ENCODE measurements around the gene SELENBP1. TPM values are rescaled to one million over a fixed set of nuclear protein-coding genes. Genes with fewer than 3 reads are reported as not detected.
A peak's percentile ranks its signal among the peaks of the same experiment; 100 is the strongest.
"Not testable (repeated sequence)": the region's sequence is repeated elsewhere in the genome, so short reads cannot be mapped to it uniquely, and the experiment has no call there.

SELENBP1 gene
- total RNA-seq, 3 donors from 2014 or later (not counting 1 experiment from before 2014, with no cell fraction given): not detected

DNA sequence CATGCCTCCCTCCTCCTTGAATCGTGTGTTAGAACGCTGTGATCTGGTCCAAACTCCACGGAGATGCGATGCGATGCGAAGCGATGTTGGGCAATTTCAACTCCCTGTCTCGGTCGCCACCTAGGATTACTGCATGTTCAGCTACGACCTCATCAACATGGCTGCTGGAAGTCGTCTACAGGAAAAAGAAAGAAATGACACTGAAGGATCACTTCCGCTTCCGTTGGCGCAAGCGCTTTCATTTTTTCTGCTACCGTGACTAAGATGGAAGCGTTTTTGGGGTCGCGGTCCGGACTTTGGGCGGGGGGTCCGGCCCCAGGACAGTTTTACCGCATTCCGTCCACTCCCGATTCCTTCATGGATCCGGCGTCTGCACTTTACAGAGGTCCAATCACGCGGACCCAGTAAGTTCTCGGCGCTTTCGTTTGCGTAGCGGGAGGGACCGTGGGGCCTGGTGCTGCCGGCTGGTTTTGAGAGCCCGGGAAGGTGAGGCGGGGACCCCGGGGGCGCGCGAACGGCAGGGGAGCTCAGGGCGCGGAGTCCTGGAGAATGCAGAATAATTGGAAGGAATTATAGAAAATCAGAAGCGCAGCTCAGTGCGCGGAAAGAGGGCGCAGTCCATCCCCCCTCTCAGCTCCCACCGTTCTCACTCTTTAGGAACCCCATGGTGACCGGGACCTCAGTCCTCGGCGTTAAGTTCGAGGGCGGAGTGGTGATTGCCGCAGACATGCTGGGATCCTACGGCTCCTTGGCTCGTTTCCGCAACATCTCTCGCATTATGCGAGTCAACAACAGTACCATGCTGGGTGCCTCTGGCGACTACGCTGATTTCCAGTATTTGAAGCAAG is 27.0 kb upstream of the SELENBP1 start, which contains the start of gene PSMB4:
Gene PSMB4, plus strand, starts transcription at position 250 of the 848 bp plus-strand sequence. Its CDS starts 15 bp downstream, at position 265.
- Histone ChIP-seq H3K9me3 (ENCODE audit: control insufficient read depth, insufficient read depth, low read length) (no peaks in the 10 kb centered on the region), H3K4me1 (ENCODE audit: control insufficient read depth, insufficient read depth, low read length) (peaks cover 17% of the 10 kb centered on the region), H3K4me3 (ENCODE audit: low read length) (peak within 1 kb of the TSS; percentile 90), H3K27ac (ENCODE audit: low read length) (peak within 1 kb of the TSS; percentile 96), H3K27me3 (ENCODE audit: control insufficient read depth, insufficient read depth, low read length) (no peaks in the 10 kb centered on the region), H3K36me3 (ENCODE audit: control insufficient read depth, insufficient read depth, low read length) (peaks cover 22% of the 10 kb centered on the region)
- H3K4me1 Mint-ChIP-seq: peaks cover 20 to 21% of the 10 kb centered on the region in 2 donors
- DNase-seq (peak; percentile 74 to 96), ATAC-seq (peak; percentile 89 to 96 (median 95))
- intact Hi-C loops (cut with micrococcal nuclease): loop anchor here (1.0 to 2.0 kb wide), 4 partner anchors 53 to 117 kb away; partner anchors contain the start of genes PI4KB, POGZ, RFX5 and ZNF687
- no peaks in the 10 kb centered on the region for H3K9me3 Mint-ChIP-seq
- no peaks in the 10 kb centered on the region for H3K27me3 Mint-ChIP-seq (ENCODE audit: low read depth in 2 of 2)
- peak within 1 kb of the TSS; percentile 99 for H3K4me3 Mint-ChIP-seq
- WGBS (ENCODE audit: insufficient coverage): under 1% methylated on average over 63 of the region's 63 CpGs
- H3K36me3 Mint-ChIP-seq: no peaks in the 10 kb centered on the region
- TF ChIP-seq, protein P1, sequence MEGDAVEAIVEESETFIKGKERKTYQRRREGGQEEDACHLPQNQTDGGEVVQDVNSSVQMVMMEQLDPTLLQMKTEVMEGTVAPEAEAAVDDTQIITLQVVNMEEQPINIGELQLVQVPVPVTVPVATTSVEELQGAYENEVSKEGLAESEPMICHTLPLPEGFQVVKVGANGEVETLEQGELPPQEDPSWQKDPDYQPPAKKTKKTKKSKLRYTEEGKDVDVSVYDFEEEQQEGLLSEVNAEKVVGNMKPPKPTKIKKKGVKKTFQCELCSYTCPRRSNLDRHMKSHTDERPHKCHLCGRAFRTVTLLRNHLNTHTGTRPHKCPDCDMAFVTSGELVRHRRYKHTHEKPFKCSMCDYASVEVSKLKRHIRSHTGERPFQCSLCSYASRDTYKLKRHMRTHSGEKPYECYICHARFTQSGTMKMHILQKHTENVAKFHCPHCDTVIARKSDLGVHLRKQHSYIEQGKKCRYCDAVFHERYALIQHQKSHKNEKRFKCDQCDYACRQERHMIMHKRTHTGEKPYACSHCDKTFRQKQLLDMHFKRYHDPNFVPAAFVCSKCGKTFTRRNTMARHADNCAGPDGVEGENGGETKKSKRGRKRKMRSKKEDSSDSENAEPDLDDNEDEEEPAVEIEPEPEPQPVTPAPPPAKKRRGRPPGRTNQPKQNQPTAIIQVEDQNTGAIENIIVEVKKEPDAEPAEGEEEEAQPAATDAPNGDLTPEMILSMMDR (IDR thresholded peaks at IDR 0.05): no peak
- H3K27ac Mint-ChIP-seq: peak within 1 kb of the TSS; percentile 99 to 100

DNA sequence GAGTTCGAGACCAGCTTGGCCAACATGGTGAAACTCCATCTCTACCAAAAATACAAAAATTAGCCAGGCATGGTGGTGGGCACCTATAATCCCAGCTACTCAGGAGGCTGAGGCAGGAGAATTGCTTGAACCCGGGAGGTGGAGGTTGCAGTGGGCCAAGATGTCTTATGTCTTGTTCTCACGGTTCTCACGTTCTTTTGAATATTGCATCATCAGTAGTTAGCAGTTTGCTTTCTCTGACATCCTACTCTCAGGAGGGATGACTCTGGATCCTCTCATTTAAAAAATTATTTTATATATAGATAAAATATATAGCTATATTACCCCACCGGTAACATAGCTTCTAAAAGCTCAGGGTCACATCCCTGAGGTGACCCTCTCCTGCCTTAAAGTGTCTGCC is 23.8 kb upstream of the SELENBP1 start:
- H3K4me3 Mint-ChIP-seq, H3K36me3 Mint-ChIP-seq: not testable (repeated sequence)

DNA sequence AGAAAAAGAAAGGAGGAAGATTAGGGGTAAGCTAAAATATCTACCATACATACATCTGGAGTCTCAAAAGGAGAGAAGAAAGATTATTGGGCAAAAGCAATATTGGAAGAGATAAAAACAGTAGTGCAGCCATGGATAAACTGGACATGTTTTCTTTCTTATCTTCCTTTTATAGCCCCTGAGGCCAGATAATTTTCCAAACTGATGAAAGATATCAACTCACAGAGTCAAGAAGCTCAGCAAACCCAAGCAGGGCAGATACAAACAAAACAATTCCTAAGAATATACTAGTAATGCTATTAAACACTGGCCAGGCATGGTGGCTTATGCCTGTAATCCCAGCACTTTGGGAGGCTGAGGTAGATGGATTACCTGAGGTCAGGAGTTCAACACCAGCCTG is 21.1 kb upstream of the SELENBP1 start:
- H3K36me3 Mint-ChIP-seq: no peaks in the 10 kb centered on the region
- H3K4me1 Mint-ChIP-seq: no peaks in the 10 kb centered on the region
- no peaks in the 10 kb centered on the region for H3K9me3 Mint-ChIP-seq
- peaks cover 2% of the 10 kb centered on the region for H3K4me1 ChIP-seq (ENCODE audit: control insufficient read depth, insufficient read depth, low read length)
- H3K27me3 Mint-ChIP-seq (ENCODE audit: low read depth in 2 of 2): peaks cover 10 to 11% of the 10 kb centered on the region in 2 donors
- no peaks in the 10 kb centered on the region for H3K36me3 ChIP-seq (ENCODE audit: control insufficient read depth, insufficient read depth, low read length)
- intact Hi-C loops (cut with micrococcal nuclease): no loop called here
- DNase-seq: no peak
- TF ChIP-seq, protein P1 (IDR thresholded peaks at IDR 0.05): no peak
- no peak overlapping the region for H3K27ac Mint-ChIP-seq
- ATAC-seq: no peak
- no peak overlapping the region for H3K27ac ChIP-seq (ENCODE audit: low read length)
- H3K27me3 ChIP-seq (ENCODE audit: control insufficient read depth, insufficient read depth, low read length): no peaks in the 10 kb centered on the region
- H3K4me3 ChIP-seq (ENCODE audit: low read length): no peak overlapping the region
- H3K4me3 Mint-ChIP-seq: no peak overlapping the region
- no peaks in the 10 kb centered on the region for H3K9me3 ChIP-seq (ENCODE audit: control insufficient read depth, insufficient read depth, low read length)

More for the DNA sequence above, 23.8 kb upstream of the SELENBP1 start:
- DNase-seq; intact Hi-C loops (cut with micrococcal nuclease); H3K4me3 ChIP-seq (ENCODE audit: low read length); H3K9me3 ChIP-seq (ENCODE audit: control insufficient read depth, insufficient read depth, low read length); H3K27ac ChIP-seq (ENCODE audit: low read length); H3K9me3 Mint-ChIP-seq; ATAC-seq; H3K27ac Mint-ChIP-seq; H3K27me3 ChIP-seq (ENCODE audit: control insufficient read depth, insufficient read depth, low read length); H3K36me3 ChIP-seq (ENCODE audit: control insufficient read depth, insufficient read depth, low read length): not testable (repeated sequence)
- Mint-ChIP-seq H3K27me3 (ENCODE audit: low read depth in 2 of 2) (peaks cover 10 to 11% of the 10 kb centered on the region in 2 donors), H3K4me1 (peaks cover 20 to 21% of the 10 kb centered on the region in 2 donors)
- 93% methylated on average over 5 of the region's 5 CpGs for WGBS (ENCODE audit: insufficient coverage)
- H3K4me1 ChIP-seq (ENCODE audit: control insufficient read depth, insufficient read depth, low read length): peaks cover 17% of the 10 kb centered on the region

DNA sequence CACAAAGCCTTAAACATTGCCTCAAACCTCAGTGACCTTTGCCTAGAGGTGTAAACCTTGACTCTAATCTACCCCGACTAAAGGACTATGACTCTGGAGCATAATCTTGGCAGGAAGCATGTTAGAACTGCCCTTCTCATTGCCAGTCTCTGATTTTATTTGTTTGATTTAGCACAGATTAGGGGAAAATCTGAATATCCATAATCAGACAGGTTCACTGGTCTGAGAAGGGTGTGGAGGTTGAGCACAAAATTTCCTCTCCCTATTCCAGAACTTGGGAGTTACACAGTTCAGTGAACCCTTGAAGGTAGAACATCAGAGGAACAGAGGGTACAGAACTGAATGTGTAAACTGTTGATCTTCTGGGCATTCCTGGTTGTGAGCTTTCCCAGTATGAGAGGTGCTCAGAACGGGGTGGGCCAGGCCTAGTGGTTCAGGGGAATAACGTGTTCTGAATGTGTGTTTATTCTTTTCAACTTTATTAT is 18.6 kb upstream of the SELENBP1 start:
- H3K36me3 ChIP-seq (ENCODE audit: control insufficient read depth, insufficient read depth, low read length): no peaks in the 10 kb centered on the region
- intact Hi-C loops (cut with micrococcal nuclease): no loop called here
- Mint-ChIP-seq H3K27ac (no peak overlapping the region), H3K9me3 (no peaks in the 10 kb centered on the region), H3K36me3 (no peaks in the 10 kb centered on the region), H3K4me3 (no peak overlapping the region), H3K4me1 (no peaks in the 10 kb centered on the region), H3K27me3 (ENCODE audit: low read depth in 2 of 2) (peaks cover 10 to 11% of the 10 kb centered on the region in 2 donors)
- no peak overlapping the region for H3K27ac ChIP-seq (ENCODE audit: low read length)
- H3K27me3 ChIP-seq (ENCODE audit: control insufficient read depth, insufficient read depth, low read length): no peaks in the 10 kb centered on the region
- TF ChIP-seq, protein P1 (IDR thresholded peaks at IDR 0.05): no peak
- DNase-seq (no peak), ATAC-seq (no peak)
- no peaks in the 10 kb centered on the region for H3K9me3 ChIP-seq (ENCODE audit: control insufficient read depth, insufficient read depth, low read length)
- H3K4me1 ChIP-seq (ENCODE audit: control insufficient read depth, insufficient read depth, low read length): no peaks in the 10 kb centered on the region
- no peak overlapping the region for H3K4me3 ChIP-seq (ENCODE audit: low read length)
- WGBS (ENCODE audit: insufficient coverage): 93% methylated on average over 2 of the region's 3 CpGs

DNA sequence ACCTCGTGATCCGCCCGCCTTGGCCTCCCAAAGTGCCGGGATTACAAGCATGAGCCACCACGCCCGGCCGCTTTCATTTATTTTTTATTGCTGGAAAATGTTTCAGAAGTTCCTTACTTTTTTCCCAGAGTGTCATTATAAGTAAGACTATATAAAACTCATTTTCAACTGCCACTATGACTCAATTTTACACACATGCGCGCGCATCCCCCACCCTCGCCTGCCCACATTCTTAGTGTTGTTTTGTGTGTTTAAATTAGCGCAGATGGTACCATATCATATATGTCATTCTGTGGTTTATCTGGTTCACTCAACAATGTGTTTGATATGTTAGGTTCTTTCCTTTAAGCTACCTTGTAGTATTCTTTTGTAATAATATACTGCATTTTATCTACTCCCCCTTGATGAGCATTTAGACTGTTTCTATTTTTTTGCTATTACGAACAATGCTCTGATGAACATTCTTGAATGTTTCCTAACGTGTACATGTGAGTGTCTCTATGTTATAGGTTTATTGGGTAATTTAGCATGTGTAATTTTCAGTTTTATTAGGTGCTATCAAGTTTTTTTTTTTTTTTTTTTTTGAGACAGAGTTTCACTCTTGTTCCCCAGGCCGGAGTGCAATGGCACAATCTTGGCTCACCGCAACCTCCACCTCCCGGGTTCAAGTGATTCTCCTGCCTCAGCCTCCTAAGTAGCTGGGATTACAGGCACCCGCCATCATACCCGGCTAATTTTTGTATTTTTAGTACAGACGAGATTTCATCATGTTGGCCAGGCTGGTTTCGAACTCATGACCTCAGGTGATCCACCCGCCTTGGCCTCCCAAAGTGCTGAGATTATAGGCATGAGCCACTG is 17.9 kb upstream of the SELENBP1 start:
- H3K27ac ChIP-seq (ENCODE audit: low read length); H3K36me3 ChIP-seq (ENCODE audit: control insufficient read depth, insufficient read depth, low read length); H3K27me3 ChIP-seq (ENCODE audit: control insufficient read depth, insufficient read depth, low read length); H3K4me3 ChIP-seq (ENCODE audit: low read length); H3K4me1 Mint-ChIP-seq; H3K9me3 Mint-ChIP-seq; H3K4me1 ChIP-seq (ENCODE audit: control insufficient read depth, insufficient read depth, low read length); H3K36me3 Mint-ChIP-seq; H3K9me3 ChIP-seq (ENCODE audit: control insufficient read depth, insufficient read depth, low read length); ATAC-seq; intact Hi-C loops (cut with micrococcal nuclease); DNase-seq; H3K4me3 Mint-ChIP-seq; H3K27ac Mint-ChIP-seq: not testable (repeated sequence)
- H3K27me3 Mint-ChIP-seq (ENCODE audit: low read depth in 2 of 2): peaks cover 10 to 11% of the 10 kb centered on the region in 2 donors
- WGBS (ENCODE audit: insufficient coverage): 93% methylated on average over 9 of the region's 22 CpGs

Data from natural killer cell (primary cell).